Measurements from ENCODE around the gene ATP13A4.

GRCh38 chr3:193589616-193590015, 34.9 kb upstream of the ATP13A4 start:
- TF ChIP-seq EZH2 (IDR thresholded peaks at IDR 0.05; ENCODE audit: borderline replicate concordance, insufficient read depth, low read depth, low read length, poor library complexity, severe bottlenecking) = no peak
- no peak for TF ChIP-seq CTCF (IDR thresholded peaks at IDR 0.05)
